SK-N-SH (cell line): ENCODE measurements around the gene BLOC1S6. TPM values are rescaled to one million over a fixed set of nuclear protein-coding genes. Genes with fewer than 3 reads are reported as not detected.

Experiments
- CTCF ChIA-PET: fragments of 300-600, 350-600 bp; formaldehyde crosslinking; extraction: SDS; loops from one replicate; lab custom pipeline; 2021; lab: Yijun Ruan, JAX
- POLR2A ChIA-PET: fragments of 350-600 bp; sonication (Branson Sonifier 250); formaldehyde crosslinking; extraction: SDS; loops from one replicate; lab custom pipeline; 2020; ENCODE audit warnings: antibody characterized with exemption, inconsistent platforms; lab: Yijun Ruan, JAX
- DNase-seq: peaks from one replicate; pipeline ENCODE4 v3.0.0; 2012
- H2AFZ ChIP-seq: fragments of 200-600 bp; sonication (generic); 2 replicates; pipeline ENCODE4 v1.8.1; 2016; ENCODE audit warnings: antibody characterized with exemption, mild to moderate bottlenecking, low read depth
- H3F3A ChIP-seq: fragments of 200-600 bp; sonication (generic); replicated peaks from 2 replicates; pipeline ENCODE3; 2016; ENCODE audit warnings: antibody characterized with exemption, mild to moderate bottlenecking; ENCODE audit not compliant: insufficient read depth
- H3K27ac ChIP-seq, 2 experiments: fragments of 200-500 bp in 1 of 2; fragments of 200-600 bp in 1 of 2; sonication (Bioruptor generic) in 1 of 2; sonication (generic), shearing (Covaris generic) in 1 of 2; 2 replicates each; pipeline versions ENCODE4 v1.5.1 to v1.6.1; 2014 to 2016; ENCODE audit warnings: low read depth in 2 of 2, inconsistent platforms in 1 of 2, low read length in 1 of 2, mild to moderate bottlenecking in 1 of 2, mixed read lengths in 1 of 2
- H3K27me3 ChIP-seq: fragments of 200-600 bp; sonication (generic), shearing (Covaris generic); 2 replicates; pipeline ENCODE4 v1.6.1; 2016; ENCODE audit warnings: mixed run types; ENCODE audit not compliant: insufficient read depth
- H3K36me3 ChIP-seq, 2 experiments: fragments of 200-500 bp in 1 of 2; fragments of 200-600 bp in 1 of 2; sonication (Bioruptor generic) in 1 of 2; sonication (generic) in 1 of 2; replicated peaks in 1 of 2; 2 replicates each; pipeline versions ENCODE3 to v1.5.1; 2014 to 2016; ENCODE audit warnings: low read length in 1 of 2, mild to moderate bottlenecking in 1 of 2; ENCODE audit not compliant: insufficient read depth in 2 of 2, control insufficient read depth in 1 of 2
- H3K4me1 ChIP-seq, 2 experiments: fragments of 200-500 bp in 1 of 2; fragments of 200-600 bp in 1 of 2; sonication (Bioruptor generic) in 1 of 2; sonication (generic), shearing (Covaris generic) in 1 of 2; 2 replicates each; pipeline versions ENCODE4 v1.5.1 to v1.6.1; 2014 to 2016; ENCODE audit warnings: low read depth in 1 of 2, low read length in 1 of 2, mixed run types in 1 of 2; ENCODE audit not compliant: insufficient read depth in 2 of 2, control insufficient read depth in 1 of 2
- H3K4me2 ChIP-seq: fragments of 200-600 bp; sonication (generic), shearing (Covaris generic); 2 replicates; pipeline ENCODE4 v1.6.1; 2017; ENCODE audit warnings: mixed run types
- H3K4me3 ChIP-seq, 2 experiments: fragments of 200-500 bp in 1 of 2; fragments of 200-600 bp in 1 of 2; sonication (Bioruptor generic) in 1 of 2; sonication (generic), shearing (Covaris generic) in 1 of 2; 2 replicates each; pipeline versions ENCODE4 v1.5.1 to v1.8.1; 2014 to 2016; ENCODE audit warnings: low read depth in 2 of 2, inconsistent platforms in 1 of 2, low read length in 1 of 2, mild to moderate bottlenecking in 1 of 2, mixed read lengths in 1 of 2, moderate library complexity in 1 of 2
- H3K79me2 ChIP-seq: fragments of 200-600 bp; sonication (generic); 2 replicates; pipeline ENCODE4 v1.8.1; 2017; ENCODE audit warnings: mild to moderate bottlenecking; ENCODE audit not compliant: insufficient read depth
- H3K9ac ChIP-seq: fragments of 200-600 bp; sonication (generic); 2 replicates; pipeline ENCODE4 v1.6.1; 2017; ENCODE audit warnings: mixed run types
- H3K9me2 ChIP-seq: fragments of 200-600 bp; sonication (generic); 2 replicates; pipeline ENCODE4 v1.6.1; 2017; ENCODE audit warnings: mixed run types
- H3K9me3 ChIP-seq: fragments of 200-600 bp; sonication (generic); 2 replicates; pipeline ENCODE4 v1.6.1; 2017; ENCODE audit warnings: mixed run types, mild to moderate bottlenecking, moderate library complexity
- H4K20me1 ChIP-seq: fragments of 200-600 bp; sonication (generic); 2 replicates; pipeline ENCODE4 v1.6.1; 2017; ENCODE audit warnings: mild to moderate bottlenecking, mixed run types; ENCODE audit not compliant: insufficient read depth
- CHD2 ChIP-seq: fragments of 150-350 bp; IDR thresholded peaks from 2 replicates; pipeline ENCODE4 v1.6.1; 2018; ENCODE audit warnings: low read length; ENCODE audit not compliant: partially characterized antibody
- CTCF ChIP-seq: fragments of 200-600 bp; sonication (generic); IDR thresholded peaks from 2 replicates; pipeline ENCODE4 v1.6.1; 2017; ENCODE audit warnings: antibody characterized with exemption, mild to moderate bottlenecking, moderate library complexity
- ELF1 ChIP-seq: IDR thresholded peaks from 2 replicates; pipeline ENCODE4 v1.4.0; 2012
- FOSL2 ChIP-seq: IDR thresholded peaks from 2 replicates; pipeline ENCODE4 v1.4.0; 2012; ENCODE audit warnings: low read depth, mild to moderate bottlenecking, moderate library complexity, borderline replicate concordance
- IRF3 ChIP-seq: fragments of 150-350 bp; IDR thresholded peaks from 2 replicates; pipeline ENCODE4 v1.6.1; 2016; ENCODE audit warnings: mild to moderate bottlenecking, low read depth, low read length
- MEF2A ChIP-seq: IDR thresholded peaks from 2 replicates; pipeline ENCODE4 v1.4.0; 2012; ENCODE audit warnings: low read depth, borderline replicate concordance
- NFIC ChIP-seq: IDR thresholded peaks from 2 replicates; pipeline ENCODE4 v1.4.0; 2012; ENCODE audit warnings: borderline replicate concordance
- NRF1 ChIP-seq: IDR thresholded peaks from 2 replicates; pipeline ENCODE4 v1.6.1; 2012; ENCODE audit warnings: low read depth, mild to moderate bottlenecking, low read length
- RAD21 ChIP-seq: IDR thresholded peaks from 2 replicates; pipeline ENCODE4 v1.6.1; 2012; ENCODE audit warnings: mild to moderate bottlenecking, low read length
- RXRA ChIP-seq: IDR thresholded peaks from 2 replicates; pipeline ENCODE4 v1.4.0; 2012; ENCODE audit warnings: low read depth, mild to moderate bottlenecking, borderline replicate concordance
- SIN3A ChIP-seq: IDR thresholded peaks from 2 replicates; pipeline ENCODE4 v1.6.1; 2012; ENCODE audit warnings: low read depth, mild to moderate bottlenecking, low read length, moderate library complexity, borderline replicate concordance
- TCF12 ChIP-seq: IDR thresholded peaks from 2 replicates; pipeline ENCODE4 v1.4.0; 2012
- USF1 ChIP-seq: IDR thresholded peaks from 2 replicates; pipeline ENCODE4 v1.4.0; 2012; ENCODE audit warnings: low read depth, borderline replicate concordance
- WGBS: methylation state at CpG from one replicate; pipeline ENCODE4 v1.1.6; 2017; ENCODE audit warnings: low lambda C conversion rate; 5-methylcytosine and 5-hydroxymethylcytosine counted together
- polyA plus RNA-seq, 3 experiments: library from polyadenylated mRNA; depleted of rRNA; stranded (reverse); fragments of >200 nt; gene quantifications; 2 replicates each; pipeline ENCODE4 v1.2.3, GENCODE V29; 2012

The BLOC1S6 gene
- polyA plus RNA-seq, 1 of the 3 experiments (the other 2 are of a cell fraction), result 11.3 TPM

GRCh38 chr15:45587095-45587862 lies at the start of gene BLOC1S6 (continued):
- TF ChIP-seq RXRA (no peak), USF1 (peak; percentile 67; the same call in 1 of the 2 replicates), RAD21 (no peak), TCF12 (peak; percentile 26; the same call in 1 of the 2 replicates), NFIC (peak; percentile 23; the same call in 1 of the 2 replicates), CHD2 (peak; percentile 86), NRF1 (no peak), SIN3A (peak; percentile 30; the same call in 1 of the 2 replicates), FOSL2 (no peak), CTCF (no peak)

GRCh38 chr15:45539680-45540079 lies 47.5 kb upstream of the BLOC1S6 start:
- CTCF ChIA-PET, result interaction anchor here (1.3 kb wide), 1 partner anchor 74 kb away, joined by 6 read pairs; no protein-coding TSS in a partner anchor

More at GRCh38 chr15:45539680-45540079, 47.5 kb upstream of the BLOC1S6 start:
- H3K4me3 ChIP-seq, result no peak overlapping the region
- H3K9me3 ChIP-seq, result no peaks in the 10 kb centered on the region
- no peaks in the 10 kb centered on the region for H3K9me2 ChIP-seq
- no peak for TF ChIP-seq MEF2A
- no peak for TF ChIP-seq ELF1
- no peak for TF ChIP-seq SIN3A
- TF ChIP-seq IRF3, result no peak
- no peak for TF ChIP-seq NRF1
- DNase-seq, result no peak
- WGBS, result 100% methylated on average over 3 of the region's 3 CpGs
- POLR2A ChIA-PET, result no interaction called here
- no peak overlapping the region for H3K27ac ChIP-seq
- H4K20me1 ChIP-seq, result no peaks in the 10 kb centered on the region
- no peak overlapping the region for H3K4me2 ChIP-seq
- peaks cover 6% of the 10 kb centered on the region for H3F3A ChIP-seq
- no peak overlapping the region for H3K9ac ChIP-seq
- no peaks in the 10 kb centered on the region for H3K79me2 ChIP-seq
- no peaks in the 10 kb centered on the region for H3K4me1 ChIP-seq
- H3K36me3 ChIP-seq, result no peaks in the 10 kb centered on the region
- H3K27me3 ChIP-seq, result no peaks in the 10 kb centered on the region
- no peak overlapping the region for H2AFZ ChIP-seq
